Hematopoietic multipotent progenitor cell treated with erythropoietin and hydrocortisone succinate and interleukin-3 and kit ligand, for 8 days (in vitro differentiated cells): ENCODE results near the gene RAB3C.
"Not testable (repeated sequence)": the region's sequence is repeated elsewhere in the genome, so short reads cannot be mapped to it uniquely, and the experiment has no call there.

ENCODE experiments used
- DNase-seq: peaks from one replicate; pipeline ENCODE4 v3.0.0-alpha.2; 2015

The RAB3C gene, protein sequence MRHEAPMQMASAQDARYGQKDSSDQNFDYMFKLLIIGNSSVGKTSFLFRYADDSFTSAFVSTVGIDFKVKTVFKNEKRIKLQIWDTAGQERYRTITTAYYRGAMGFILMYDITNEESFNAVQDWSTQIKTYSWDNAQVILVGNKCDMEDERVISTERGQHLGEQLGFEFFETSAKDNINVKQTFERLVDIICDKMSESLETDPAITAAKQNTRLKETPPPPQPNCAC

DNA sequence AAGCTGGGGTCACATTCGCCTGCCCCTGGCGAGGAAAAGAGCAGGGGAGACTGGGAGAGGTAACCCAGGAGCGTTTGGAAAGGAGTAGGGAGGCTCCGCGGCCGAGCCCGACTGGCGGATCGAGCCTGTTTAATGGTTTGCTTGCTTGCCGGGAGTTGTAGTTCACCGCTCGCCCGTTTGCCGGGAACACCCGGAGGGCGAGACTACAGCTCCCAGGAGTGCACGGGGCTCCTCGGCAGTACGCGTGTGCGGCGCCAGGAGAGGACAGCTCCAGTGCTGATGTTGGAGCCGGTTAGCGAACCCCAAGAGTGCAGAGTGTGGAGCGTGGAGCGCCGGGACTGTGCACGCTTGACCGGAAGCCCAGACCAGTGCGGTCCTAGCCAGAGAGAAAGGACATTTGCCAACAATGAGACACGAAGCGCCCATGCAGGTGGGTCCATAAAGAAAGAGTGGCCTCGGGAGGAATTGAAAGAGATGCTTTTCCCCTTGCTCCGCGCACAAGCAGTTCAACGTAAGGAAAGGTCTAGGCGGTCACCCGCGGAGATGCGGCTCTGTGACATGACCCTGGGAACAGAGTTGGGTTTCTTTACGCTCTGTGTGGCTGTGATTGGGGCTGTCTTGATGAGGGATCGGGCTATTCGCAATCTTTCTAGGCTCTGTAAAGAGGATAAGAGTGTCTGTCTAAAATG lies at the start of gene RAB3C:
RAB3C (plus strand) TSS at position 273 of the 689 bp plus-strand sequence; CDS start at position 407, 134 bp downstream.
- peak; percentile 88 for DNase-seq

DNA sequence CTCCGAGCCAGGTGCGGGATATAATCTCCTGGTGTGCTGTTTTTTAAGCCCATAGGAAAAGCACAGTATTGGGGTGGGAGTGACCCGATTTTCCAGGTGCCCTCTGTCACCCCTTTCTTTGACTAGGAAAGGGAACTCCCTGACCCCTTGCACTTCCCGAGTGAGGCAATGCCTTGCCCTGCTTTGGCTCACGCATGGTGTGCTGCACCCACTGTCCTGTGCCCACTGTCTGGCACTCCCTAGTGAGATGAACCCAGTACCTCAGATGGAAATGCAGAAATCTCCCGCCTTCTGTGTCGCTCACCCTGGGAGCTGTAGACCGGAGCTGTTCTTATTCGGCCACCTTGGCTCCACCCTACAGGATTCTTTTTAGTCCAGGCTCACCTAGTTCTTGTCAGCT lies 40.9 kb upstream of the RAB3C start:
- DNase-seq, result not testable (repeated sequence)

DNA sequence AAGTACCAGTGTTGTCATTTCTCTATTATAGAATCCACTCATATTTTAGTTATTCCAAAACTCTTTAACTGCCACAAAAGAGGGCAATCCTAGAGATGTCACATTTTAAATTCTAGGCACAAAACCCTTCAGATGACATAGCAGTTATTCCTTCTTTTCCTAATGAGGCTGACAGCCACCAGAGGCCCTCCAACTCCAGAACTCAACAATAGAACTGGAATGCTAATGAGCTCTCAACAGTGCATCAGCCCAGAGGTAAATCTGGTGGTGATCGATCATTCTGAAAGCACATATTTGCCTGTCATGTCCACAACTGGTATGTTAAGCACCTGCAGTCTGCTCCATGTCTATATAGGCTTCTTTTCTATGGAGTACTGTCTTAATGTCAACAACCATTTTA lies 40.2 kb upstream of the RAB3C start:
- no peak for DNase-seq

DNA sequence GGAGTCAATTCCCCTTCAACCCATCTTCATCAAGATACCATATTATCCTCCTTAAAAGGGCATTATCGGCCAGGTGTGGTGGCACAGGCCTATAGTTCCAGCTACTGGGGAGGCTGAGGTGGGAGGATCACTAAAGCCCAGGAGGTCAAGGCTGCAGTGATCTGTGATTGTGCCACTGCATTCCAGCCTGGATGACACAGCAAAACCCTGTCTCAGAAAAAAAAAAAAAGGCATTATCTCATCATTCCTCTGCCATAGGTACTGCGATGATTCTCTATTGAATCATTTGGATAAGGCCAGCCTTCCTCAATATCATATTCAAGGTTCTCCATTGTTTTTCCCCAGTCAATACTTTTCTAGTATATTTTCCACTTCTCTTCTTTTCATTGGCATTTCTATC lies 39.2 kb upstream of the RAB3C start:
- DNase-seq, result no peak

DNA sequence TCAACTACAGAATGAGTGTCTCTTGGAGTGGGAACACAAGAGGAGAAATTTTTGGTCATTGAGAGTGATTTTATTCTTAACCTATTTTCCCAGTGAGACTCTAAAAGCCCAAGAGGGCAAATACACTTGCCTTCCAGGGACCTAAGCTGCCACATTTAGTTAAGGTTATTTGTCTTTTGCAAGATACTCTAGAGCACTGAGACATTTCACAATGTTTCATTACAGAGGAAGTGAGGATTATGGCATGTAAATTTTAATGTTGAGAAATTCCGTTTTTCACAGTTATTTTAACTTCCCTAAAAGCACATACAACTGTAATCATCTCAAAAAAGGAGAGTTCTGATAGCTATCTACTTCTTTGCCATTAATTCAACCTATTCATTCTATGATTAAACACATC lies 38.7 kb upstream of the RAB3C start:
- DNase-seq, result peak; percentile 9

DNA sequence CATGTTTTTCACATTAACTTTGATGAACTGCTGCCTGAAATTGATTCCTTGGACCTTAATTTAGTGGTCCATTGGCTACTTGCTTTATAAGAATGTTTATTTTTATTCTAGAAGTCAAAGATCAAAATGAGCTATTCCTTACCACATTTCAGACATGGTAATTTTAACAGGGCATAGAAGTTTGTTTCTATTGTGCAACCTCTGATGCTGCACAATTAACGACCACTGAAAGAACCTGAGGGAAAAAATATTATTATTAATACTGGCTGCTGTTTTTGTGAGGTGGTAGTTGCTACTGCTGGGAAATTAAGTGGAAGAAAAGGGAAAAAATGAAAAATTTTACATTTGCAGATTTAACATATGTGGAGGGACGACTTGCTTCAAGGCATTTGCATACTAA lies 37.9 kb upstream of the RAB3C start:
- DNase-seq, result no peak

DNA sequence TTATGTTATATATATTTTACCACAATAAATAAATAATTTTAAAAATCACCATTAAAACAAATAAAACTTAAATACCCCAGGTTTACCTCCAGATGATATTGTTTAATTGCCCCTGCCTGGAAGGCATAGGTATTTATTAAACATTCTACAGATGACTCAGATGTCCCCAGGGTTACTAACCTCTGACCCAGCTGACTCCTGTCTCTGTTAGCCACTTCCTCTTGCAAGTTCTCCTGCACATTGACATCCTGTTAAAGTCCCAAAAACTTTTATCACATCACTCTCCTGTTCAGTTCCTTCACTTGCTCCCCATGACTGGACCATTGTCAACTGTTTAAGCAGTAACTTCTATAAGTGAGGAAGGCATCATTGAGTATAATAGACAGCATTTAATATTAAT lies 37.0 kb upstream of the RAB3C start:
- peak; percentile 3 for DNase-seq

DNA sequence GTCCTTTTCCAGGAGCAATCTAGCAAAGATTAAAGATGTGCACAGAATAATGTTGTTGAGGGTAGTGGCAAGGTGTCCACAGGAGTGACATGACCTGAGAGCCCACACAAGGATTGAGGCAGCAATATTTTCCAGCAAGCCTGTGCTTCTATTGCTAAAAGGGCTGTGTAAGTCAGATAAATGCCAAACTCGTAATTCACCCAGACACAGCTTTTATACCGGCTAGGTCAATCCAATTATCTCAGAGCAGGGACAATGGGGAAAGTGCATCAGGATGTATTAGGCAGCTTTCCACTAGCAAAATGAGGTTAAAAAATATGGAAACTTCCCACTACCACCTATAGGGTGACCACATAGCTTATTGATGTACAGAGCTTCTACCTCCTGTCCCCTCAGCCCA lies 34.8 kb upstream of the RAB3C start:
- DNase-seq, result no peak

DNA sequence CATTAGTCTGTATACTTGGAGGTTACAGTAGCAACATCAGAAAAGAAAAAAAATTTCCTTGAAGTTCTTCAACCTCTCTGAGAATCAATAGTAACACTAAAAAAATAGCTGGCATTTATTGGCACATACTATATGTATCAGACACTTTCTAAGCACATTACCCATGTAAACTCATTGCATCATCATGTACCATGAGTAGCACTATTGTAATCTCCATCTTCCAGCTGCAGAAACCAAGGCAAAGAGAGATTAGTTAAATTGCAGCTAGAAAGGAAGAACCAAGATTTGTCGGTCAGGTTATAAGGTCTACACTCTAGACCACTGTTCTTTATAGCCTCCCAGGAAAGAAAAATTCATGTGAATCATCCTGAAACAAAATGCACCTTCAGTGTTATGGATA lies 31.4 kb upstream of the RAB3C start:
- DNase-seq, result no peak

DNA sequence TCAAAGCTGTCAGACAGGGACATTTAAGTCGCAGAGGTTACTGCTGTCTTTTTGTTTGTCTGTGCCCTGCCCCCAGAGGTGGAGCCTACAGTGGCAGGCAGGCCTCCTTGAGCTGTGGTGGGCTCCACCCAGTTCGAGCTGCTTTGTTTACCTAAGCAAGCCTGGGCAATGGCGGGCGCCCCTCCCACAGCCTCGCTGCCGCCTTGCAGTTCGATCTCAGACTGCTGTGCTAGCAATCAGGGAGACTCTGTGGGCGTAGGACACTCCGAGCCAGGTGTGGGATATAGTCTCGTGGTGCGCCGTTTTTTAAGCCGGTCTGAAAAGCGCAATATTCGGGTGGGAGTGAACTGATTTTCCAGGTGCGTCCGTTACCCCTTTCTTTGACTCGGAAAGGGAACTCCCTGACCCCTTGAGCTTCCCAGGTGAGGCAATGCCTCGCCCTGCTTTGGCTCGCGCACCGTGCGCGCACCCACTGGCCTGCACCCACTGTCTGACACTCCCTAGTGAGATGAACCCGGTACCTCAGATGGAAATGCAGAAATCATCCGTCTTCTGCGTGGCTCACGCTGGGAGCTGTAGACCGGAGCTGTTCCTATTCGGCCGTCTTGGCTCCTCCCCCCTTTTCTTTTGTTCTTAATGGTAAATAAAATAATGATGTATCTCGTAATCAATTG lies 25.1 kb upstream of the RAB3C start:
- not testable (repeated sequence) for DNase-seq

DNA sequence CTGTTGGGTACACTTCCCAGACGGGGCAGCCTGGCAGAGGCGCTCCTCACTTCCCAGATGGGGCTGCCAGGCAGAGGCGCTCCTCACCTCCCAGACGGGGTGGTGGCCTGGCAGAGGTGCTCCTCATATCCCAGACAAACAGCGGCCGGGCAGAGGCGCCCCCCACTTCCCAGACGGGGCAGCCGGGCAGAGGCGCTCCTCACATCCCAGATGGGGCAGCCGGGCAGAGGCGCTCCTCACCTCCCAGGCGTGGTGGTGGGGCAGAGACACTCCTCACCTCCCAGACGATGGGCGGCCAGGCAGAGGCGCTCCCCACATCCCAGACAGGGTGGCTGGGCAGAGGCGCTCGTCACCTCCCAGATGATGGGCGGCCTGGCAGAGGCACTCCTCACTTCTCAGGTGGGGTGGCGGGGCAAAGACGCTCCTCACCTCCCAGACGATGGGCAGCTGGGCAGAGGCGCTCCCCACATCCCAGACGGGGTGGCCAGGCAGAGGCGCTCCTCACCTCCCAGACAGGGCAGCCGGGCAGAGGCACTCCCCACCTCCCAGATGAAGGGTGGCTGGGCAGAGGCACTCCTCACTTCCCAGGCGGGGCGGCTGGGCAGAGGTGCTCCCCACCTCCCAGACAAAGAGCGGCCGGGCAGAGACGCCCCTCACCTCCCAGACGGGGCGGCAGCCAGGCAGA lies 19.7 kb upstream of the RAB3C start:
- DNase-seq, result not testable (repeated sequence)

DNA sequence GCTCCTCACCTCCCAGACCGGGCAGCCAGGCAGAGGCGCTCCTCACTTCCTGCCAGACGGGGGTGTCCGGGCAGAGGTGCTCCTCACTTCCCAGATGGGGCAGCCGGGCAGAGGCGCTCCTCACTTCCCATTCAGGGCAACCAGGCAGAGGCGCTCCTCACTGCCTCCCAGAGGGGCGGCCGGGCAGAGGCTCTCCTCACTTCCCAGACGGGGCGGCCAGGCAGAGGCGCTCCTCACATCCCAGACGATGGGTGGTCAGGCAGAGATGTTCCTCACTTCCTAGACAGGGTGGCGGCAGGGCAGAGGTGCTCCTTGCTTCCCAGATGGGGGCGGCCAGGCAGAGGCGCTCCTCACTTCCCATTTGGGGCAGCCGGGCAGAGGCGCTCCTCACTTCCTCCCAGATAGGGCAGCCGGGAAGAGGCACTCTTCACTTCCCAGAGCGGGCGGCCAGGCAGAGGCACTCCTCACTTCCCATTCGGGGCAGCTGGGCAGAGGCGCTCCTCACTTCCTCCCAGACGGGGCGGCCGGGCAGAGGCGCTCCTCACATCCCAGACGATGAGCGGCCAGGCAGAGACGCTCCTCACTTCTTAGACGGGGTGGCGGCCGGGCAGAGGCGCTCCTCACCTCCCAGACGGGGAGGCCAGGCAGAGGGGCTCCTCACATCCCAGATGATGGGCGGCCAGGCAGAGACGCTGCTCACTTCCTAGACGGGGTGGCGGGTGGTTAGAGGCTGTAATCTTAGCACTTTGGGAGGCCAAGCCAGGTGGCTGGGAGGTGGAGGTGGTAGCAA lies 18.6 kb upstream of the RAB3C start:
- not testable (repeated sequence) for DNase-seq

DNA sequence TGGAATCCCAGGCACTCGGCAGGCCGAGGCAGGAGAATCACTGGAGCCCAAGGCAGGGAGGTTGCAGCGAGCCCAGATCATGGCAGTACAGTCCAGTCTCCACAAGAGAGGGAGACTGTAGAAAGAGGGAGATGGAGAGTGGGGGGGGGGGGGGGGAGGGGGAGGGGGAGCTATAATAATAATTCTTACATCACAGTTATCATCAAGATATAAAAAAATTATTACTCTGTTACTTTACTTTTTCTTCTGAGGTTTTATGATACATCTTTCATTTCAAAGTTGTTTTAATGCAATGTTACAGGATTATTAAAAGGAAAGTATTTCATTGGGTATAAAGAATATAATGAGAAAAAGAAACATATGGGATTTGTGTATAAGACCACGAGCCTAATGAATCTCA lies 17.8 kb upstream of the RAB3C start:
- no peak for DNase-seq

DNA sequence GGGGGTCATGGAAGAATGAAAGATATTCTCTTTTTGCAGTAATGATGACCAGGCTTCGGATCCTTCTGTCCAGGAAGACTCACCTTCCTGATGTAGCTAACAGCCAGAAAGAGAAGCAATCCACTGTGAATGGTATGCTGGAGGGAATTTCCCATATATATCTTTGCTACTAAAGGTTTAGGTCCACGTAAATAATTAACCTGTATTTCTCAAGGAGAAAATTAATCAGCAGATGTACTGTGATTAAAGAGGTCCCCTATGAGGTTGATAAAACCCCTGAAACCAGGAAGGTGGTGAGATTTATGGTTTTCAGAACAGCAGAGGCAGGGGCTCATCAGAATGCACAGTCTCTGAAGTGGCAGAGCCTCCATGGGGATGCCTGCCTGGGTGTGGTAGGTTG lies 11.4 kb upstream of the RAB3C start:
- no peak for DNase-seq

DNA sequence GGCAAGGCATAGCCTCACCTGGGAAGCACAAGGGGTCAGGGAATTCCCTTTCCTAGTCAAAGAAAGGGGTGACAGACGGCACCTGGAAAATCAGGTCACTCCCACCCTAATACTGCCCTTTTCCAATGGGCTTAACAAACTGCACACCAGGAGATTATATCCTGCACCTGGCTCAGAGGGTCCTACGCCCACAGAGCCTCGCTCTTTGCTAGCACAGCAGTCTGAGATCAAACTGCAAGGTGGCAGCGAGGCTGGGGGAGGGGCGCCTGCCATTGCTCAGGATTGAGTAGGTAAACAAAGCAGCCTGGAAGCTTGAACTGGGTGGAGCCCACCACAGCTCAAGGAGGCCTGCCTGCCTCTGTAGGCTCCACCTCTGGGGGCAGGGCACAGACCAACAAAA lies 9.9 kb upstream of the RAB3C start:
- DNase-seq, result not testable (repeated sequence)

DNA sequence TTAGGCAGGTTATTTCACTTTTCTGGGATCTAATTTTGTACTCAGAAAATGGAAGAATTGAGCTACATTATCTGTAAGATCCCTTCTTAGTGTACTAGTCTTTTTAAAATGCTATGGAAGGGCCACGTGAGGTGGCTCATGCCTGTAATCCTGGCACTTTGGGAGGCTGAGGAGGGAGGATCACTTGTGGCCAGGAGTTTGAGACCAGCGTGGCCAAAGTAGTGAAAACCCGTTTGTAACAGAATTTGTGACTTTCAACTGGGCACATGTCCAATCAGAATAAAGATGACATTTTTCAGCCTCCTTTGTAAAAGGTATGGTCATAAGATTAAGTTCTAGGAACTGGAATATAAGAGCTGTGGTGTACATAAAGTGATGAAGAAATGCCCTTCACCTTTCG lies 3.1 kb upstream of the RAB3C start:
- no peak for DNase-seq

DNA sequence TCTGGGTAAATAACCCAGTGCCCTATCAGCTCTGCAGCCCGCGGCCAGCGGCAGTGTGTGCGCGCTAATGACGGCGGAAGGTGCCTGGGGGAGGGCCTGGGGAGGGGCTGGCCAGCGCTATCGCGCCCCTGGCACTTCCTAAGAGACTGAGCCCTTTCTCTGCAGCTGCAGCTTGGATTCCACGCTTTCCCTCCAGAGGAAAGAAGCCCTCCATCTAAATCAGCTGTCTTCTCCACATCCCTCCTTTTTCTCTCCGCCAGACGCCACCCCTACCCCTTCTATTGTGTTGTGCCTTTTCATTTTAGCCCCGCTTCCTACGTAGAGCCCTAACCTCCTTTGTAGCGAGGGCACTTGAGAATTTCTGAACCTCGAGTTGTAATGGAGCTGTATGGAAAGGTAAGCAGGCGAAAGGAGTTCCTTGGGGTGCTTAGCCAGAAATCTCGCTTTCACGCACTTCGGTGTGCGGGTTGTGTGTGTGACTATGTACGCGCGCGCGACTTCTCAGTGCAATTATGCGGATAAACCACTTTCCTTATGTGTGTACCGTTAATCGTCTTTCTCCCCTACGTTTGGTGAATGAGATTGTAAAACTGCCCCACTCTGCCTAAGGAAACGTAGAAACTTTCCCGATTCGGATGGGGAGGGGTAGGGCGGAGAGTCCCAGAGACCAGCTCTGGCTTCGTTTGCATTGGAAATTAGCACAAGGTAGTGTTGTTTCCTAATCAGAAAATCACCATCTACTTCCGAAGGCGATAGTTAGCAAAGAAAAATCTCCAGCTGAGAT lies 664 bp upstream of the RAB3C start:
- peak; percentile 8 for DNase-seq

DNA sequence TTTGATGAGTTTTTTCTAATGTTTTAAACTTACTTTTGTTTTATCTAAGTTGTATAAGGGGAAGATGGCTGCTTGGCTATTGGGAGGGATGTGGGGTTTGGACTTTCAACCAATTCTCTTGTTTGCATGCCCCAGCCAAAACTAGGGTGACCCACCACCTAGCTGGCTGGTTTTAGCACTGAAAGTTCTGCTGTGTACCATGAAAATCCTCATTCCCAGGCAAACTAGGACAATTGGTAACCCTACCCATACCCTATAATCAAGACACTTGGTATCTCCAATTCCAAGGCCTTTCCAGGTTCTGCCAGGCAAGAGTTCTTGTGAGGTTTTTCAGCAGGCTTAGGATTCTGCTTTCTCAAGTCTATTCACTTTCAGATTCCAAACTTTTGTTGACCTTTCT lies 13.1 kb downstream of the RAB3C start:
- DNase-seq, result no peak

DNA sequence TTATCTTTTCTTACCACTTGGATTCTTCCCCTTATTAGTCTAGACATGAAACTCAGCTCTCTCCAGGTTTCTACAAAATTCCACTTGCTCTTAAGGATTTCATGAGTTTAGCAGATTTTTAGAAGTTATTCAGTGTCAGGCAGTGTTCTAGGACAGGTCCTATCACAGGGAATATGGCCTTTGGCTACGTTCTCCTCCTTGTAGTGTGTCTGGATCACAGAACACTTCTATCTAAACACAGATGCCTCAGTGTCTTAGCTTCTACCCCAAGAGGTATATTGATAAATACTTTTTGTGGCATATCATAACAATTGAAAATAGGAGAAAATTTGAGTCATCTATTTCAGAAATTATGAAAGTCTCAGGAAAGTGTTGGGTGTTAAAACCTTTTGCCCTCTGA lies 15.6 kb downstream of the RAB3C start:
- DNase-seq, result no peak

DNA sequence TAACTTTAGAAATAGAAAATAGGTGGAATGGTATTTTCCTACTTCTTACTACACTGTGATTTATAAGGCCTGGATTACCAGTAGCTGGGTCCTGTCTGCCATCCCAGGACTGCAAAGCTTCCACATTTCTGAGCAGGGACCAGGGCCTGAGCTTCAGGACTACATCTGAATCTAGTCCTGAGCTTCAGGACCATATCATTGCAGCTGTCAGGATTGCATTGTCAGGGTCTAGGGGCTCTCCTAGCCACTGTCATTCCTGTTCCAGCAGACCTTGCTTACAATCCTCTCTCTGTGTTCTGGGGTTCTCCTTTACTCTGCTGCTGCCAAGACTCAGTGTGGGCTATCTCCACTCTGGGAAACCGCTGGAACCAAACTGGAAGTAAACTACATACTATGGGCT lies 16.3 kb downstream of the RAB3C start:
- DNase-seq, result no peak

DNA sequence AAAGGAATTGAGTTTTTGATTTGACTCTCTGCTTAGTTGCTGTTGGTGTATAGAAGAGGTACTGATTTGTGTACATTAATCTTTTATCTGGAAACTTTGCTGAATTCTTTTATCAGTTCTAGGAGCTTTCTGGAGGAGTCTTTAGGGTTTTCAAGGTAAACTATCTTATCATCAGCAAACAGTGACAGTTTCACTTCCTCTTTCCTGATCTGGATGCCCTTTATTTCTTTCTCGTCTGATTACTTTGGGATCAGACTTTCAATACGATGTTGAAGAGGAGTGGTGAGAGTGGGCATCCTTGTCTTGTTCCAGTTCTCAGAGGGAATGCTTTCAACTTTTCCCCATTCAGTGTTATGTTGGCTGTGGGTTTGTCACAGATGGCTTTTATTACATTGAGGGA lies 17.7 kb downstream of the RAB3C start:
- not testable (repeated sequence) for DNase-seq

DNA sequence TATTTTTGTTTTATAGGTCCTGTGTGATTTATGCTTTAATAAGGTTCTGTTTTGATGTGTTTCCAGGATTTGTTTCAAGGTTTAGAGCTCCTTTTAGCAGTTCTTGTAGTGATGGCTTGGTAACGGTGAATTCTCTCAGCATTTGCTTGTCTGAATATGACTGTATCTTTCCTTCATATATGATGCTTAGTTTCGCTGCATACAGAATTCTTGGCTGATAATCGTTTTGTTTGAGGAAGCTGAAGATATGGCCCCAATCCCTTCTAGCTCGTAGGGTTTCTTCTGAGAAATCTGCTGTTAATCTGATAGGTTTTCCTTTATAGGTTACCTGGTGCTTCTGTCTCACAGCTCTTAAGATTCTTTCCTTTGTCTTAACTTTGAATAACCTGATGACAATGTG lies 20.0 kb downstream of the RAB3C start:
- DNase-seq, result not testable (repeated sequence)
